Natural killer cell (primary cell): ENCODE data around the gene PET100. TPM values are rescaled to one million over a fixed set of nuclear protein-coding genes. Genes with fewer than 3 reads are reported as not detected.
A peak's percentile ranks its signal among the peaks of the same experiment; 100 is the strongest.

Experiments
- ATAC-seq, 3 donors: fragments of 150-1000 bp in 2 of 3; fragments of 200-7000 bp in 1 of 3; cut with Tn5 transposase; 1 replicate in 1 of 3; 2 replicates in 2 of 3; pipeline ENCODE4 v1.10.0; 2021; ENCODE audit warnings: mild to moderate bottlenecking in 2 of 3, moderate library complexity in 2 of 3
- DNase-seq, 2 donors: peaks; one replicate each; pipeline versions ENCODE4 v3.0.0 to v3.0.0-alpha.2; 2013 to 2021; ENCODE audit warnings: mixed read lengths in 1 of 2
- H3K27ac ChIP-seq: one replicate; pipeline ENCODE4 v1.5.1; 2013; ENCODE audit warnings: mild to moderate bottlenecking, low read length
- H3K27me3 ChIP-seq: one replicate; pipeline ENCODE4 v1.6.1; 2013; ENCODE audit warnings: low read length; ENCODE audit not compliant: control insufficient read depth, insufficient read depth
- H3K36me3 ChIP-seq: one replicate; pipeline ENCODE4 v1.6.1; 2013; ENCODE audit warnings: low read length; ENCODE audit not compliant: control insufficient read depth, insufficient read depth
- H3K4me1 ChIP-seq: one replicate; pipeline ENCODE4 v1.6.1; 2013; ENCODE audit warnings: low read length; ENCODE audit not compliant: control insufficient read depth, insufficient read depth
- H3K4me3 ChIP-seq: one replicate; pipeline ENCODE4 v1.5.1; 2013; ENCODE audit warnings: low read length
- H3K9me3 ChIP-seq: one replicate; pipeline ENCODE4 v1.6.1; 2013; ENCODE audit warnings: low read length; ENCODE audit not compliant: control insufficient read depth, insufficient read depth
- H3K27ac Mint-ChIP-seq, 2 donors: one replicate each; pipeline ENCODE4 v1.8.0; 2022; ENCODE audit warnings: mild to moderate bottlenecking in 2 of 2, mixed read lengths in 2 of 2, moderate library complexity in 1 of 2
- H3K27me3 Mint-ChIP-seq, 2 donors: one replicate each; pipeline ENCODE4 v1.8.0; 2022; ENCODE audit warnings: low read depth in 2 of 2, mixed read lengths in 2 of 2
- H3K36me3 Mint-ChIP-seq: one replicate; pipeline ENCODE4 v1.8.0; 2022; ENCODE audit warnings: mixed read lengths
- H3K4me1 Mint-ChIP-seq, 2 donors: one replicate each; pipeline ENCODE4 v1.8.0; 2022; ENCODE audit warnings: mixed read lengths in 2 of 2
- H3K4me3 Mint-ChIP-seq: one replicate; pipeline ENCODE4 v1.8.0; 2022; ENCODE audit warnings: mild to moderate bottlenecking, moderate library complexity, mixed read lengths
- H3K9me3 Mint-ChIP-seq, 2 donors: one replicate each; pipeline ENCODE4 v1.8.0; 2022; ENCODE audit warnings: mixed read lengths in 2 of 2
- WGBS: methylation state at CpG from one replicate; pipeline ENCODE4 v1.1.7; 2013; ENCODE audit warnings: missing lambda C conversion rate; ENCODE audit not compliant: insufficient coverage; 5-methylcytosine and 5-hydroxymethylcytosine counted together
- intact Hi-C: fragments of 100-400 bp; cut with micrococcal nuclease; formaldehyde crosslinking; loops from one replicate; pipeline ENCODE4 v1.14.2; 2022
- total RNA-seq, 4 donors: library from RNA; stranded (reverse); fragments of 120-200 nt in 1 of 4; gene quantifications; one replicate each; pipeline versions ENCODE4 v1.2.3 to v1.2.4, GENCODE V29; 2013 to 2022
- TF ChIP-seq, protein P1 (sequence below): fragments of 200-600 bp; IDR thresholded peaks from one replicate; pipeline ENCODE4 v1.8.0; 2022; ENCODE audit warnings: antibody characterized with exemption

Gene PET100
- total RNA-seq, 3 donors from 2014 or later (not counting 1 experiment from before 2014, with no cell fraction given) = 92.0 to 139 (median 106) TPM

DNA sequence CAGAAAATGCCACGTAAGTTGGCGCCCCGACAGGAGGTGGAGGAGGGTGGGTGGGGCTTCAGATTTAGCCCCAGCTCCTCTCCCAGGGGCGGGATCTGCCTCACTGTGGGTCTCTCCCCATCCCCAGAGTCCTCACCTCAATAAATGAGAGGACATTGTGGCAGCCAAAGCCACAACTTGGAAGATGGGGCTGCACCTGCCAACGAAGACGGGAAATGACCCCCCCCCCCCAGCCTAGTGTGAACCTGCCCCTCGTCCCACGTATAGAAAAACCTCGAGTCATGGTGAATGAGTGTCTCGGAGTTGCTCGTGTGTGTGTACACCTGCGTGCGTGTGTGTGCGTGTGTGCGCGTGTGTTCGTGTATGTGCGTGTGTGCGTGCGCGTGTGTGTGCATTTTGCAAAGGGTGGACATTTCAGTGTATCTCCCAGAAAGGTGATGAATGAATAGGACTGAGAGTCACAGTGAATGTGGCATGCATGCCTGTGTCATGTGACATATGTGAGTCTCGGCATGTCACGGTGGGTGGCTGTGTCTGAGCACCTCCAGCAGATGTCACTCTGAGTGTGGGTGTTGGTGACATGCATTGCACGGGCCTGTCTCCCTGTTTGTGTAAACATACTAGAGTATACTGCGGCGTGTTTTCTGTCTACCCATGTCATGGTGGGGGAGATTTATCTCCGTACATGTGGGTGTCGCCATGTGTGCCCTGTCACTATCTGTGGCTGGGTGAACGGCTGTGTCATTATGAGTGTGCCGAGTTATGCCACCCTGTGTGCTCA lies 49.6 kb downstream of the PET100 start:
- H3K36me3 ChIP-seq = peaks cover 13% of the 10 kb centered on the region
- peak overlapping the region; percentile 47 for H3K4me3 Mint-ChIP-seq
- H3K27ac Mint-ChIP-seq = no peak overlapping the region
- H3K9me3 ChIP-seq = no peaks in the 10 kb centered on the region
- peaks cover 13 to 20% of the 10 kb centered on the region in 2 donors for H3K27me3 Mint-ChIP-seq
- no peaks in the 10 kb centered on the region for H3K27me3 ChIP-seq
- H3K27ac ChIP-seq = no peak overlapping the region
- H3K36me3 Mint-ChIP-seq = no peaks in the 10 kb centered on the region
- TF ChIP-seq, protein P1, sequence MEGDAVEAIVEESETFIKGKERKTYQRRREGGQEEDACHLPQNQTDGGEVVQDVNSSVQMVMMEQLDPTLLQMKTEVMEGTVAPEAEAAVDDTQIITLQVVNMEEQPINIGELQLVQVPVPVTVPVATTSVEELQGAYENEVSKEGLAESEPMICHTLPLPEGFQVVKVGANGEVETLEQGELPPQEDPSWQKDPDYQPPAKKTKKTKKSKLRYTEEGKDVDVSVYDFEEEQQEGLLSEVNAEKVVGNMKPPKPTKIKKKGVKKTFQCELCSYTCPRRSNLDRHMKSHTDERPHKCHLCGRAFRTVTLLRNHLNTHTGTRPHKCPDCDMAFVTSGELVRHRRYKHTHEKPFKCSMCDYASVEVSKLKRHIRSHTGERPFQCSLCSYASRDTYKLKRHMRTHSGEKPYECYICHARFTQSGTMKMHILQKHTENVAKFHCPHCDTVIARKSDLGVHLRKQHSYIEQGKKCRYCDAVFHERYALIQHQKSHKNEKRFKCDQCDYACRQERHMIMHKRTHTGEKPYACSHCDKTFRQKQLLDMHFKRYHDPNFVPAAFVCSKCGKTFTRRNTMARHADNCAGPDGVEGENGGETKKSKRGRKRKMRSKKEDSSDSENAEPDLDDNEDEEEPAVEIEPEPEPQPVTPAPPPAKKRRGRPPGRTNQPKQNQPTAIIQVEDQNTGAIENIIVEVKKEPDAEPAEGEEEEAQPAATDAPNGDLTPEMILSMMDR = no peak
- peaks cover 54% of the 10 kb centered on the region for H3K4me1 ChIP-seq
- ATAC-seq = peak in 2 of 3 donors; percentile 15 to 22
- no peaks in the 10 kb centered on the region for H3K9me3 Mint-ChIP-seq
- 35% methylated on average over 29 of the region's 30 CpGs for WGBS
- no peak overlapping the region for H3K4me3 ChIP-seq
- peaks cover 13 to 43% of the 10 kb centered on the region in 2 donors for H3K4me1 Mint-ChIP-seq
- peak in 1 of 2 donors; percentile 89 for DNase-seq
- intact Hi-C loops = loop anchor here (10.0 kb wide), 1 partner anchor 324 kb away; no protein-coding TSS in a partner anchor

DNA sequence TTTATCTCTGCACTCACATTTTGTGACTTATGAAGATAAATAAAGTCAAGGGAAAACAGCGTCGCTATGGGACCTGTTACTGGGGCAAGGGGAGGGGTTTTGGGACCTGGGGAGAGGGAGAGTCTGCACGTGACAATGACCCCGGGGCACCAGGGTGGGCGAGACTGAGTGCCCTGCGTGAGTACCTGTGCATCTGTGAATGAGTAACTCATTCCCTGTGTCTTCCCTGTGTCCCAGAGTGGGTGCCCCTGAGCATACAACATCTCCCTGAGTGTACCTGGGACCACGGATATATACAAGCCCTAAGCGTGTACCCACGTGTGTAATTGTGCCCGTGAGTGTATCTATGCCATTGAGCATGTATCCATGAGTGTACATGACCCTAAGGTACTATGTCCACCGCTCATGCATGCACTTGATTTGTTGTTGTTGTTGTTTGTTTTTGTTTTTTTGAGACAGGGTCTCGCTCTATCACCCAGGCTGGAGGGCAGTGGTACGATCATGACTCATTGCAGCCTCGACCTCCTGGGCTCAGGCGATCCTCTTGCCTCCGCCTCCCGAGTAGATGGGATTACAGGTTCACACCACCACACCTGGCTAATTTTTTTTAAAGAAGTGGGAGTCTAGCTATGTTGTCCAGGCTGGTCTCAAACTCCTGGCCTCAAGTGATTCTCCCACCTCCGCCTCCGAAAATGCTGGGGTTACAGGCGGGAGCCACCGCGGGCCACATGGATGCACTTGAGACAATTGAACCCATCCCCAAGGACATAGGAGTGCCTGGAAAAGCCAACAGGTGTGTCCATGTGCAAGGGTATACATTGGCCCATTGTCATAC lies 50.4 kb downstream of the PET100 start:
- Mint-ChIP-seq H3K9me3 (no peaks in the 10 kb centered on the region), H3K4me3 (peak overlapping the region; percentile 60), H3K4me1 (peaks cover 13 to 37% of the 10 kb centered on the region in 2 donors), H3K36me3 (no peaks in the 10 kb centered on the region), H3K27ac (peak overlapping the region; percentile 36 to 94), H3K27me3 (peaks cover 13 to 20% of the 10 kb centered on the region in 2 donors)
- no peaks in the 10 kb centered on the region for H3K9me3 ChIP-seq
- DNase-seq (no peak), ATAC-seq (no peak)
- peaks cover 51% of the 10 kb centered on the region for H3K4me1 ChIP-seq
- TF ChIP-seq, protein P1 = no peak
- no peaks in the 10 kb centered on the region for H3K27me3 ChIP-seq
- intact Hi-C loops = loop anchor here (2.0 to 10.0 kb wide), 3 partner anchors 45 to 325 kb away; partner anchors contain the start of genes PCP2 and STXBP2
- peak overlapping the region; percentile 14 for H3K4me3 ChIP-seq
- 64% methylated on average over 22 of the region's 22 CpGs for WGBS
- peaks cover 13% of the 10 kb centered on the region for H3K36me3 ChIP-seq
- no peak overlapping the region for H3K27ac ChIP-seq

DNA sequence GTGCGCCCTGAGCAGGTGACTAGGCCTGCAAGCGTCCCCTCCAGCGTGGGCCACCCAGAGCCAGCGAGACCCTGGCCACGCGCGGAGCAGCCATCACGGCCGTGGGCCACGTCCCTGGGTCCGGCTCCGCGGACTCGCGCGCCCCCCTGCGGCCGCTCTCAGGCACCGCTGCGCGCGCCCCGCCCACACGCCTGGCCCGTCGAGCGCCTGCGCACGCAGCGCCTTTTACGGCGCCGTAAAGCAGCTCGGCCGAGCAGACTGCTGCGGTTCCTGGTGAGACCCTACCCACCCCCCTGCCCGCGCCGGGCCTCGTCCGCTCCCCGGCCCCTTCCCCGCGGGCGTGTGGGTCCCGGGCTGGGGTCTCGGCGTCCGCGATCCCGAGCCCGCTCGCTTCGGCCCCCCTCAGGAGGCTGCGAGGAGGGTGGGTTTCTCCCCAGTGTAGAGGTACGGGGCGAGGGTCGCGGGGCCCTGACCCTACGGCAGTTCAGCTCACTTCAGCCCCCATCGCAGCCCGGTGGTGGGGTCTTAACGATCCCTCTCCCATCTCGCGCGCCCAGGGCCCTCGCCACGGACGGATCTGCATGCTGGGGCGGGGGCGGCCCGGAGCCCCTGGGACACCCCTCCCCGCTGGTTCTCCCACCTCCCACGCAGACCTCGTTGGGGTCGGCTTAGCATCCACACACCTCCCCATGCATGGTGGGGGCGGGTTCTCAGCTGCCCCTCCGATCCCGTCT lies 51.2 kb downstream of the PET100 start, which contains the start of gene TRAPPC5:
Gene TRAPPC5 (plus strand): TSS at position 228 of the 734 bp plus-strand sequence. CDS start 1,421 bp downstream, outside the sequence.
- peaks cover 51% of the 10 kb centered on the region for H3K4me1 ChIP-seq
- H3K4me1 Mint-ChIP-seq = peaks cover 13 to 43% of the 10 kb centered on the region in 2 donors
- H3K27me3 ChIP-seq = no peaks in the 10 kb centered on the region
- peaks cover 13% of the 10 kb centered on the region for H3K36me3 ChIP-seq
- H3K9me3 Mint-ChIP-seq = no peaks in the 10 kb centered on the region
- H3K4me3 Mint-ChIP-seq = peak within 1 kb of the TSS; percentile 91
- H3K36me3 Mint-ChIP-seq = no peaks in the 10 kb centered on the region
- ATAC-seq (peak; percentile 80 to 91 (median 82)), DNase-seq (peak; percentile 92 to 95)
- under 1% methylated on average over 79 of the region's 79 CpGs for WGBS
- intact Hi-C loops = loop anchor here (1.0 to 10.0 kb wide), 4 partner anchors 10 to 112 kb away; partner anchors contain the start of genes PCP2 and STXBP2
- peaks cover 13 to 19% of the 10 kb centered on the region in 2 donors for H3K27me3 Mint-ChIP-seq
- H3K4me3 ChIP-seq = peak within 1 kb of the TSS; percentile 100
- peak within 1 kb of the TSS; percentile 69 to 94 for H3K27ac Mint-ChIP-seq
- TF ChIP-seq, protein P1 = peak; percentile 94
- peak within 1 kb of the TSS; percentile 70 for H3K27ac ChIP-seq
- no peaks in the 10 kb centered on the region for H3K9me3 ChIP-seq

Other genes with a start within 250 kb of the PET100 start
- 1 to 10 TPM in 1 of 3 donors, under 1 TPM in 1, not detected in 1; 0.33 to 1.5 TPM for gene PEX11G, start 140.8 kb upstream of the PET100 start, total RNA-seq
- gene ZNF358, start 113.7 kb upstream of the PET100 start, total RNA-seq = 10 to 100 TPM in 2 of 3 donors, 1 to 10 TPM in 1; 9.8 to 11.6 (median 10.9) TPM
- 10 to 100 TPM; 22.9 to 37.6 (median 27.8) TPM for gene MCOLN1, start 107.2 kb upstream of the PET100 start, total RNA-seq
- gene PNPLA6, start 94.1 kb upstream of the PET100 start, total RNA-seq = 100 to 1,000 TPM; 118 to 190 (median 125) TPM
- gene CAMSAP3, start 33.9 kb upstream of the PET100 start, total RNA-seq = under 1 TPM in 2 of 3 donors, not detected in 1; 0.24 to 0.34 TPM
- 10 to 100 TPM; 60.2 to 70.8 (median 67.7) TPM for gene XAB2, start 248 bp upstream of the PET100 start, total RNA-seq
- 1 to 10 TPM; 5.4 to 8.4 (median 7.7) TPM for gene PCP2, start 3.9 kb downstream of the PET100 start, total RNA-seq
- gene STXBP2, start 7.3 kb downstream of the PET100 start, total RNA-seq = 100 to 1,000 TPM; 366 to 409 (median 384) TPM
- 1 to 10 TPM in 1 of 3 donors, not detected in 2; 3.8 TPM for gene RETN, start 39.3 kb downstream of the PET100 start, total RNA-seq
- 1 to 10 TPM in 2 of 3 donors, under 1 TPM in 1; 0.59 to 4.8 (median 1.8) TPM for gene MCEMP1, start 47.3 kb downstream of the PET100 start, total RNA-seq
- 10 to 100 TPM; 53.8 to 58.8 (median 54.2) TPM for gene TRAPPC5, start 51.0 kb downstream of the PET100 start, total RNA-seq
- gene FCER2, start 72.3 kb downstream of the PET100 start, total RNA-seq = 1 to 10 TPM in 2 of 3 donors, under 1 TPM in 1; 0.52 to 1.2 (median 1.0) TPM
- gene CLEC4G, start 102.3 kb downstream of the PET100 start, total RNA-seq = not detected
- gene CD209, start 117.7 kb downstream of the PET100 start, total RNA-seq = under 1 TPM in 1 of 3 donors, not detected in 2; 0.10 TPM
- gene CLEC4M, start 133.4 kb downstream of the PET100 start, total RNA-seq = not detected
- 10 to 100 TPM in 2 of 3 donors, 1 to 10 TPM in 1; 9.6 to 13.5 (median 11.3) TPM for gene EVI5L, start 200.4 kb downstream of the PET100 start, total RNA-seq
- under 1 TPM; 0.11 to 0.13 (median 0.12) TPM for gene PRR36, start 244.6 kb downstream of the PET100 start, total RNA-seq